ENCODE results near the gene SORCS2. TPM values are rescaled to one million over a fixed set of nuclear protein-coding genes. Genes with fewer than 3 reads are reported as not detected.

The SORCS2 gene
- total and polyA plus RNA-seq, 2 of the 13 experiments (the other 11 are each of a cell fraction or from before 2014, with no cell fraction given) = 0.82 to 1.0 TPM

- TF ChIP-seq TFDP1 (CRISPR knock-in tag; IDR thresholded peaks at IDR 0.05; ENCODE audit: borderline replicate concordance) = no peak
- TF ChIP-seq HNF1A (IDR thresholded peaks at IDR 0.05; ENCODE audit: low read depth) = peak; percentile 90
- TF ChIP-seq HNF1A (CRISPR knock-in tag; IDR thresholded peaks at IDR 0.05; ENCODE audit: borderline replicate concordance) = peak; percentile 88; the same call in 1 of the 2 replicates
- TF ChIP-seq ZNF496 (CRISPR knock-in tag; IDR thresholded peaks at IDR 0.05; ENCODE audit: insufficient replicate concordance) = no peak
- no peak for TF ChIP-seq ZNF570 (CRISPR knock-in tag; IDR thresholded peaks at IDR 0.05; ENCODE audit: borderline replicate concordance)
- no peak for TF ChIP-seq FOXP1 (IDR thresholded peaks at IDR 0.05)
- TF ChIP-seq FOXP1 (CRISPR knock-in tag; IDR thresholded peaks at IDR 0.05) = peak; percentile 71
- TF ChIP-seq PRDM15 (CRISPR knock-in tag; IDR thresholded peaks at IDR 0.05) = 0 out of 2 replicates have a peak, but pooled peaks have one; percentile 38
- no peak for TF ChIP-seq ZBTB14 (CRISPR knock-in tag; IDR thresholded peaks at IDR 0.05)
- no peak for TF ChIP-seq GABPA (IDR thresholded peaks at IDR 0.05; ENCODE audit: low read depth, low read length)
- TF ChIP-seq GABPA (CRISPR knock-in tag; IDR thresholded peaks at IDR 0.05; ENCODE audit: low read depth) = no peak
- no peak for TF ChIP-seq SRSF4 (IDR thresholded peaks at IDR 0.05; ENCODE audit: low read depth, low read length, poor library complexity, severe bottlenecking)
- TF ChIP-seq ZNF883 (CRISPR knock-in tag; IDR thresholded peaks at IDR 0.05; ENCODE audit: not compliant biosample characterization) = no peak
- no peak for TF ChIP-seq FOXA1 (IDR thresholded peaks at IDR 0.05)
- TF ChIP-seq FOXA1 (CRISPR knock-in tag; IDR thresholded peaks at IDR 0.05) = peak; percentile 82
- no peak for TF ChIP-seq HNRNPK (IDR thresholded peaks at IDR 0.05; ENCODE audit: low read depth, low read length, poor library complexity, severe bottlenecking)
- TF ChIP-seq ZNF230 (CRISPR knock-in tag; IDR thresholded peaks at IDR 0.05) = no peak
- TF ChIP-seq ZNF720 (CRISPR knock-in tag; IDR thresholded peaks at IDR 0.05) = no peak
- no peak for TF ChIP-seq ZNF546 (CRISPR knock-in tag; conservative IDR thresholded peaks at IDR 0.05)
- TF ChIP-seq ATRX (CRISPR knock-in tag; IDR thresholded peaks at IDR 0.05; ENCODE audit: borderline replicate concordance) = no peak
- 0 out of 2 replicates have a peak, but pooled peaks have one; percentile 24 for TF ChIP-seq ZKSCAN5 (CRISPR knock-in tag; IDR thresholded peaks at IDR 0.05)
- no peak for TF ChIP-seq ZNF3 (CRISPR knock-in tag; IDR thresholded peaks at IDR 0.05)
Measured at GRCh38 chr4:7159923-7160322, 32.4 kb upstream of the SORCS2 start (continued).
